Measurements from ENCODE around the gene KRTAP12-1.

KRTAP12-1 gene

GRCh38 chr21:44681861-44682579 lies at the start of gene KRTAP12-1:
TSS of gene KRTAP12-1 (minus strand) at chr21:44682163. CDS start at chr21:44682123, 40 bp downstream.
- FAIRE-seq, result no peak

GRCh38 chr21:44730951-44731579 lies 49.1 kb upstream of the KRTAP12-1 start:
- FAIRE-seq, result no peak

DNA sequence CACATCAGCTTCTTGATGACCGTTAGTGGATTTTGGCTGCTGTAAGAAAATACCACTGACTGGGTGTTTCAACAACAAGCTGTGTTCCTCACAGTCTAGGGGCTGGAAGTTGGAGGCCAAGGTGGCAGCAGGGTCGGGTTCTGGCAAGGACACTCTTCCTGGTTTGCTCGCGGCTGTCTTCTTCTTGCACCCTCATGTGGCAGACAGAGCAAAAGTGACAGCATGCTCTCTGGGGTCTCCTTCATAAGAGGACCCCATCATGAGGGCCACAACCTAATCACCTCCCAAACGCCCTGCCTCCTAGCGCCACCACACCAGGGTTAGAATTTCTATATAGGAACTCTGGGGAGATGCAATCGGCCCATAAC lies 48.0 kb upstream of the KRTAP12-1 start:
- FAIRE-seq, result no peak

- FAIRE-seq, result no peak
Measured at GRCh38 chr21:44729336-44730027, 47.5 kb upstream of the KRTAP12-1 start.

GRCh38 chr21:44728716-44729115 lies 46.8 kb upstream of the KRTAP12-1 start:
- no peak for FAIRE-seq

DNA sequence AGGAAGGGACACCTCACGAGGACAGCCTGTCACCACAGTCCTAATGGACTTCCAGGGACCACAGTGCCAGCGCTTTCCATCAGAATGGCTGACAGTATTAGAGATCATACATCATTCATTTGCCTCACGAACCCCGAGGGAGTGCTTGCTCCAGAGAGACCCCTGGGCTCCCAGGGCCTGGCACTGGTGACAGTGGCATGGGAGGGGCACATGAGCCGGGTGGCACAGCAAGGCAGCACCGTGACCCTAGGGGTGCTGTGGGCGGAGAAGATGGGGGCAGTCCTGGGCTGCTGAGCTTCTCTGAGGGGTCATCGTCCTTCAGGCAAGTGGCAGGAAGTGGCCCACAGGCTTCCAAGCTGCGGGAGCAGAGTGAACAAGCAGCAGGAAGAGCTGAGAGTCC lies 45.8 kb upstream of the KRTAP12-1 start:
- FAIRE-seq, result no peak

- no peak for FAIRE-seq
Measured at GRCh38 chr21:44727321-44727720, 45.4 kb upstream of the KRTAP12-1 start.

DNA sequence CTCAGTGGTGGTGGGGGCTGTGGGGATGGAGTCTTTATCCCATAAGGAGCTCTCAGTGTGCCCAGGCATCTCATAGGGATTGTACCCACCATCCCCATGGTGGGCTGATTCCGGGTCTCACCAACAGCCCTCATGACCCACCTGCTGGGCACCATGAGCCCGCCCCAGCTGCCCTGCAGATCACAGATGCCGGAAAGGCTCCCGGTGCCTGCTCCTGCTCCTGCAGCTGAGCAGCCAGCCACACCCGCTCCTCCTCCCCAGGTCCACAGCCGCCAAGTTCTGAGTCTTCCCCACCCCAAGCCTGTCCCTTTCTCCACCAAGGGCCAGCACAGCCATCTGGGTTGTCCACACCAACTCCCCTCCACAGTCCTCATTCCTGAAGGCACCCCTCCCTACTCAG lies 44.9 kb upstream of the KRTAP12-1 start:
- FAIRE-seq, result no peak

DNA sequence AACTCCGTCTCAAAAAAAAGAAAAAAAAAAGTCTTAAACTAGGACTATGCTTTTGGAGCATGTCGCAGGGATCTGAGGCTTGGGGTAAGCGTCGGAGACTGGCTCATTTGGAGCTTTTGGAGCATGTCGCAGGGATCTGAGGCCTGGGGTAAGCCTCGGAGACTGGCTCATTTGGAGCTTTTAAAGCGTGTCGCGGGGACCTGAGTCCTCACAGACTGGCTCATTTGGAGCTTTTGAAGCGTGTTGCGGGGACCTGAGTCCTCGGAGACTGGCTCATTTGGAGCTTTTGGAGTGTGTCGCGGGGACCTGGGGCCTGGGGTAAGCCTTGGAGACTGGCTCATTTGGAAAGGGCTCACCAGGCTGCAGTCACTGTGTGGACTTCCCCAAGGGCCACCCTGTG lies 43.0 kb upstream of the KRTAP12-1 start:
- no peak for FAIRE-seq

DNA sequence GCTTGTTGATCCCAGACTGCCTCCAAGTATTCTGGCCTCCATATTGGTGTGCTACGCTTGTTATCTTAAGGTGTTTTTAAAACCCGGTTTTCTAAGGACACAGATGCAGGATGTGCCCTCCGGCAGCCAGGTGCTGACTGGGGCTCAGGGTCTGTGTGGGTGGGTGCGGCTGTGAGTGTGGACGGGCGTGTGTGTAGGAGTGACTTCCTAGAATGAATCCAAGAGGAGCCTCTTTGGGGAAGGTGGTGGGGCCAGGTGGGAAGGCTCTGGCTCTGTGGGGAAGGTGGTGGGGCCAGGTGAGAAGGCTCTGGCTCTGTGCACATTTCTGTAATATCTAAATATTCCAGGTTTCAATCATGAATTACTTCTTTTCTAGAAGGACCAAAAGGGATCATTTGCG lies 42.2 kb upstream of the KRTAP12-1 start:
- no peak for FAIRE-seq

- FAIRE-seq, result no peak
Measured at GRCh38 chr21:44723177-44724131, 41.5 kb upstream of the KRTAP12-1 start.

DNA sequence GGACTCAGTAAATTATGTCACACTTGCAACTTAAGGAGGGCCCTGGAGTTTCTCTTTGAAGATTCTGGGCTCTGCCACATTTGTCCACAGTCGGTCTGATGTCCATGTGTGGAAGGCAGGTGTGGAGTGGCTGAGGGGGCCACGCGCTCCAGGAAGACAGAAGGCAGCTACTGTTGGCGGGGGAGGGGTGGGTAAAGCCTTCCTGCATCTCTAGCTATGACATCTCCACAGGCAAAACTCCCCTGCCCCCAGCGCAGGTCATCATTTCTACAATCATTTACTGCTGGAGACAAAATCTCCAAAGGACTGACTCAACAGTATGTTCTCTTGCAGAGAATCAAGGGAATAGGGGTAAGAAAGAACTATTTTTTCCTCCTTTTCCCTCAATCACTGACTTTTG lies 40.8 kb upstream of the KRTAP12-1 start:
- no peak for FAIRE-seq

DNA sequence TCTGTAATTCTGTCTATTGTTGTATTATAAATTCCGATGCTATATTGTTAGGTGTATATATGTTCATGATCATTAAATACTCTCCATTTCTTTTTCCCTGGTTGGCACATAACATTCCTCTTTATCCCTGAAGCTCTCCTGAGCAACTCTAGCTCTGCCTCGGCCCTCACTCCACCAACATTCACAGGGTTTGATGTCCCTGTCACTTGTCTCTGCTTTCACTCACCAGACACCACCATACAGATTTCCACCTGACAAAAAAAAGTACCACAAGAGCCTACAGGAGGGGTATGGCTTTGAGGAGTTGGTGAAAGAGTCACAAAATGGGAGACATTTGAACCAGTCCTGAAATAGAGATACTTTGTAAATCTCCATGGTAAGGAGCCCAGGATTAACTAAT lies 38.2 kb upstream of the KRTAP12-1 start:
- FAIRE-seq, result no peak

DNA sequence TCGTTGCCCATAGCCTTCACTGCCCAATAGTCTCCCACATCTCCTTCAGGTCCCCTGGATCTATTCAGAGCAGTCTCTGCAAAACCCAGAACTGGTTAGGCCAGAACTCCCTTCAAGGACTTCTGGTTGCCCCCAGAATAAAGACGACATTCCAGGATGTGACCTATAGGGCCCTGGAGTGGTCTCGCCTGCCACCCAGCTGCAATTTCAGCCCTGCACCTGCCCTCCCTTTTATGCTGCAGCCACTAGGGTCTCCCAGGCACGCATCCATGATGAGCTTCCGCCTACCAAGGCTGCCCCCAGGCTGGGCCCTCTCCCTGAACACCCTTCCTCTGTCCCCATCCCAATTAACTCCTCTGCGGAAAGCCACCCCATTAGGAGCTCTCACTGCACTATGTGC lies 36.6 kb upstream of the KRTAP12-1 start:
- FAIRE-seq, result no peak

DNA sequence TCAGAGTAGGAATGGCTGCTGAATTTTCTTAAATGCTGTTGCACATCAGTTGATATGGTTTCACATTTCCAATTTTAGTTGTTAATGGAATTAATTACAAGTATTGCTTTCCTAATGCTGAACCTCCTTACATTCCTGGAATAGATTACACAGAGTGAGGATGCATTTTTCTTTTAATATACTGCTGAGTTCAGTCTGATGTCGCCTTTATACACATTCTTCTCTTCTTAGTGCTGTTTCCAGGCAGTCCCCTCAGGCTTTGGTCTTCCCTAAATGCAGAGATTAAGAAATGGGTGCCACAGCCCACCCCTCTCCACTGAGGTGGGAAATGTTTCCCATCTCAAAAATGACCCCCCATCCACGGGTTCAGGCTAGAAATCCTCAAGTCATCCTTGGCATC lies 36.1 kb upstream of the KRTAP12-1 start:
- no peak for FAIRE-seq

- no peak for FAIRE-seq
Measured at GRCh38 chr21:44716984-44717383, 35.0 kb upstream of the KRTAP12-1 start.

DNA sequence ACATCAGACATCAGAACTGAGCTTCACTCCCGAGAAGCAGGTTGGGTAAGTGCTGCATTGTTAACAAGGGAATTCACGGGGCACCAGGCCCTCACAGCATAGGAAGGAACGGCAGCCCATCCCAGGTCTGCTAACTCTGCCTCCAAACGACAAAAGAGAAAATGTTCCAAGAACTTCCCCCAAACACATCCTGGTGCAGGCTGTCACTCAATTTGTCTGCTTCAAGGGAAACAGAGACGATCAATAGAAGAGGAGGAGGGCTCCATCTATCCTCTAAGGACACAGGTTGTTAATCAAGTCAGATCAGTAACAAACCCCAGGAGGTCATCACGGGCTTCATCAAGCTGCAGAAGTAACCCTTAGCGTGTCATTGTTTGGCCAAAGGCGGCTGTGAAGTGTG lies 32.9 kb upstream of the KRTAP12-1 start:
- no peak for FAIRE-seq

GRCh38 chr21:44713846-44714245 lies 31.9 kb upstream of the KRTAP12-1 start:
- no peak for FAIRE-seq

GRCh38 chr21:44713130-44713529 lies 31.2 kb upstream of the KRTAP12-1 start:
- FAIRE-seq, result no peak

- no peak for FAIRE-seq
Measured at GRCh38 chr21:44712203-44713028, 30.5 kb upstream of the KRTAP12-1 start.

DNA sequence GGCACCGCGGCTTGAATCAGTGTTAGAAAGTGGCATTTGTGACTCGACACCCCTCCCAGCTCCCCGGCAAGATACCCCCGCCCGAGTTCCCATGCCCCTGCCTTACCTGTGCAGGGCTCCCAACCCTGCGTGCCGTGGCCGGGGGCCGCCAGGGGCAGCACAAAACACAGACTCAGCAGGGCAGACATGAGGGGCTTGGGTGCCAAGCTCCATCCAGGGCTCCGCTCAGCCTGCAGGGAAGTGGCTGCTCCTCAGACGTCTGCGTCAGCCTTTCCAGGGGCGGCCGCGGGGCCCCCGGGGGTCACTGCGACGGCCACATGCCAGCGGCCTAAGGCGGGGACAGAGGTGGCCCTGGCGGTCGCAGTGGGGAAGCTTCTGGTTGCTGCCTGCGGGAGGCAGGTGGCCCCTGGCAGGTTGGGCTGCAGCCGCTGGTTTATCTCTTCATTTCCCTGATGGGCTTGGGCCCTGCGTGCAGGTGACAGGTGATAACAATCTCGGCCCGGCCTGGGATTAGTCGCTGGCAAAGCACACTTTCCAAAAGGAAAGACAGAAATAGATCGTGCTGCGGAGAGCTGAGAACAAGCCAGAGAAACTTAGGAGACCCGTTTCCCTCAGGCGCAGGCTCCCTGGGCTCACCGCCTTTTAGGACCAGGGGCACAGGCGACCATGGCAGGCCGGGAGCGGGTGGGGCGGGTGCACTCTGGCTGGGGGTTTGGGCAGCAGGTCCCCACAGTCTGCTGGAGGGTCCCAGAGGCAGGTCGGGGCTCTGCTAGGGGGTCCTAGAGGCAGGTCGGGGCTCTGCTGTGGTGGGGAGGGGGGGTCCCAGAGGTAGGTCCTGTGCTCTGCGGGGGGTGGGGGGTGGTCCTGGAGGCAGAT lies 29.6 kb upstream of the KRTAP12-1 start, which contains the start of gene TSPEAR:
TSS of gene TSPEAR (minus strand) at position 246 of the 876 bp plus-strand sequence. CDS start at position 188, 58 bp downstream.
- no peak for FAIRE-seq
